DMS 273 (cell line): ENCODE results near the gene ECT2.
"Not testable (repeated sequence)": the region's sequence is repeated elsewhere in the genome, so short reads cannot be mapped to it uniquely, and the experiment has no call there.

Experiments
- DNase-seq: peaks from one replicate; lab custom pipeline; 2025; ENCODE audit not compliant: unreplicated experiment; lab: John Stamatoyannopoulos, UW

Gene ECT2

DNA sequence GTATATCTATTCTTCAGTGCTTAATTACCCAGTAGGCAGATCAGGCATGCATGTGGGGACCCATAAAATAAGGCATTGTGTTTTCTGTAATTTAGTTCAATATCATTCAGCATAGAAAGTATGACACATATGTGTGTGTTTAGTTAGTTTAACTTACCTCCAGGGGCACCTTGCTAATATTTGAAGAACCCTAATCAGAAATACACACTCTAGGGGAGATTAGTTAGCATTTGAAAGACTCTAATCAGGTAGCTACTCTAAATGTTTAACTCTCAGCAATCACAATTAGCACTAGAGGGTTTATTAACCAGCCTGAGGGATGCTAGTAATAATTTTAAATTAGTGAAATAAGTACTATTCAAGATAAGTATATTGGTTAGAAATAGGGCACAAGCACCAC, 104.5 kb downstream of the ECT2 start:
- no peak for DNase-seq

- peak; percentile 43 for DNase-seq
Observed at GRCh38 chr3:172856795-172857742, 106.5 kb downstream of the ECT2 start.

DNA sequence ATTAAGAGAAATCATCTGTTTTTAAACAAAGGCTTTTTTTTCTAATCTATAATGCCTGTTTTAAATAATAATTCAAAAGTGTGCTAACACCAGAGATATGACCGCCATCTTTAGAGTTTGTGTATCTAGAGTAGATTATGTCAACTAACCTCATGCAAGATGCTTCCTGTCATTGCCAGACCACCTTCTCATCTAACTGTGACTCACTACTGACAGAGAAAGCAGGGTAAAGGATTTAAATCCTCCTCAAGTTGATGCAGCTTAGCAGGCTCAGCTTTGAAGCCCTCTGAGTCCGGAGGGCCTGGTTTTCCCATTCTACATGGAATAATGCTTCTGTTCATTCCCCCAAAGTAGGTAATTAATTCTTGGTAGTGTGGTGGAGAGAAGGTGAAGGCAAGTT, 108.5 kb downstream of the ECT2 start:
- DNase-seq, result no peak

GRCh38 chr3:172866726-172867350, 116.3 kb downstream of the ECT2 start:
- not testable (repeated sequence) for DNase-seq

DNA sequence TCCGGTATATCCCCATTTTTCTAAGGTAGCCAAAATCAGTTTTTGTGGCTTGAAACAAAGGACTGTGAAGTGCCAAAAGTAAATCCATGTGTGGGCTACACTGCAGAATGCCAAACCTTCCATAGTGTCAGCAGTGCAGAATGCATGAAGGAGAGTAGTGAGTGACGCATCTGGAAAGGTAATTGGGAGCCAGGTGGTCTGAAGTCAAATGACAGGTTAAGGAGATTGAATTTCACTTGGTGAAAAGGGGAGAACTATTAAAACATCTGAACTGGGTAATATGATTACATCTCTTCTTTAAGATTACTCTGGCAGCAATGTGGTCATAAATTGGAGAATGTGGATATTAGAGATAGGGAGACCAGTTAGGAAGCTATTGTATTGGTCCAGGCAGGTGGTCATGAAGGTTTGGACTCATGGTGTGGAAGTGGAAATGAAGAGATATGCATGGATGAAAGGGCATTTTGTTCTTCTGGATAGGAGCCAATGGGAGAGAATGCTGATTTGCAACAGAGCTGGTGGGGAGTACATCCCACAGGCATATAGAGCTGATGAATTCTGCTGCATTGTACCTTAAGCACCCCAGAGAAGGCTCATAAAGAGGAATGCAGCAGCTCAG, 118.2 kb downstream of the ECT2 start:
- DNase-seq, result peak; percentile 60

- peak; percentile 38 for DNase-seq
Observed at GRCh38 chr3:172869368-172869771, 118.8 kb downstream of the ECT2 start.

DNA sequence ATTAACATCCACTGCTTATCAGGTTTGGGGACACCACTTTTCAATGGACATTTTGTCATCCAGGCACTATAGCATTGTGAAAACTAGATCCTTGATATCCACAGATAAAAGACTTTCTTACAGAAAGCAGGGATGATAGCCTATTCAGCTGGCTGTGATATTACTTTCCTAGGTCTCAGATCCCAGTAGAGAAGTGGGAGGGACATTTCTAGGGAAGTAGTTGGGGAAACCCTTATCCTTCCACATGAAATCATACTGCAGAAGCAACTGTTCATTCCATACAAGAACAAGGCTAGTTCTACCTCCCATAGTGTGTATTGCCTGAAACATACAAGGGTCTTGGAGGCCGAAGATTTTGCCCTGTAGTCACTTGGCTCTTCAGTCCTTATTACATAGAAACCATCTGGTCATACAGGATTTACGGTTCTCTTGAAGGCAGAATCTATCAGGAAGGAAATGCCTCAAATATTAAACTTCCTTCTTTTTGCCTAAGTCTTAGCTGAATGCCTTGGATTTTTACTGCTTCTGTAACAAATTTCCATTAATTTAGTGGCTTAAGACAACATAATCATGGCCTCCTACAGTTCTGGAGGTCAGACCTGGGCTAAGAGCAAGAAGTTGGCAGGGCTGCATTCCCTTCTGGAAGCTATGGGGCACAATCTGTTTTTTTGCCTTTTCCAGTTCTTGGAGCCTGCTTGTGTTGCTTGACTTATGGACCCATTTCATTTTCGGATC, 119.4 kb downstream of the ECT2 start:
- peak; percentile 24 for DNase-seq
